Stimulated activated CD4-positive, alpha-beta T cell treated with anti-CD3 and anti-CD28 coated beads, TNF-alpha, amount 100 ng/mL, for 1 hour (primary cell): ENCODE results near the gene FOXD1.
"Not testable (repeated sequence)": the region's sequence is repeated elsewhere in the genome, so short reads cannot be mapped to it uniquely, and the experiment has no call there.

Experiments
- DNase-seq, 3 donors: peaks; one replicate each; pipeline ENCODE4 v3.0.0-alpha.2; 2020; ENCODE audit warnings: low read depth in 3 of 3, low spot score in 1 of 3

The FOXD1 gene

DNA sequence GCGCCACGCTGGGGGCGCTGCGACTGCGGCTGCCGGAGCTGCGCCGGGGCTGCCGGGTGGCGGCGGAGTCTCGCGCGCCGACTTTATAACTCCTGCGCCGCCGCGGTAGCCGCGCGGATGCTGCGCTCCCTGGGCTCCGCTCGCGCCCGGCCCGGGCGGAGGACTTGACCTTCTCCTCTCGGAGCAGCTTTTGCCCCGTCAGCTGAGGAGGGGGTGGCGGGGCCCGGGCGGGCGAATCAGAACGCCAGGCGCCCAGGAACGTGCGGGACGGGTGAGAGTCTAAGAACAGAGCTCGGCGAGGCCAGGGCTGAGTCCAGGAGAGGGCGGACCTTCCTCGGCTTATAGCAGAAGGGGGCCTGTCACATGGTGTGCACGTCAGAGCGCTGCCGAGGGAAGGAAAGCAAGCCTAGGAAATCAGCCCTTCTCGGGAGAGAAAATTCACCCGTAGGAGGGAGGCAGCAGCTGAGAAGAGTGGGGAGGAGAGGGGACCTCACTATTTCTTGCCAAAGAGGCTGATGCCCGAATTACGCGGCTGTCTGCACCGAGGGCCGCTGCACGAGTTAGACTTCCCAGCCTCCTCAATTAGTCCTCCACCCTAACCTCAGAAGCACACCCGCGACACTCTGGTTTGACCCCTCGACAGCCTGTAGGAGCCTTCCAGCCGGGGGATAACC lies at the start of gene FOXD1:
Gene FOXD1 (minus strand): TSS at position 315 of the 674 bp plus-strand sequence. CDS start 415 bp downstream, outside the sequence.
- peak in 1 of 3 donors; percentile 21 for DNase-seq

DNA sequence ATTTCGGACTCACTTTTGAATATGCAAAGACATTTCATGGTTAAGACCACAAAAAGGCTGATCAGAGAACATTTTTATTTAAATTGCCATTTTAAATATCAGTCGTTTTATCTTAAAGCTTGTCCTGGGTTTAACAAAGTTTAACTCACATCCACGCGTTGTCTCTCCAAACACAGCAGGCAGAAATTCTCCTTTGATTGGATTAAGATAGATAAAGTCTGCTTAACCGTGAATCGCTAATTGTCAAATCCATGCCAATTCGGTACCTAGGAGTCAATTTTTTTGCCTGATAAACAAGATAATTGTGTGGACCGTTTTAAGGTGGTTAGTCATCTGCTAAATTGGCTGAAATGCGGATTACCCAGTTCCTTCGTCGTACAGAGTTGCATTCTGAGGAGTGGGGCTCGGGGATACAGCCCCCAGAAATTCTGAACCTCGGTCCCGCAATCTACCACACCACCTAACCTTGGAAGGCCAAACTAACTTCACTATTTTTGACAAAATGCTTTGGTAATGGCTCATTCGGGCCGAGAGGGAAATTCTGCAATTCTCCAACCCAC lies 49.0 kb upstream of the FOXD1 start:
- no peak for DNase-seq

DNA sequence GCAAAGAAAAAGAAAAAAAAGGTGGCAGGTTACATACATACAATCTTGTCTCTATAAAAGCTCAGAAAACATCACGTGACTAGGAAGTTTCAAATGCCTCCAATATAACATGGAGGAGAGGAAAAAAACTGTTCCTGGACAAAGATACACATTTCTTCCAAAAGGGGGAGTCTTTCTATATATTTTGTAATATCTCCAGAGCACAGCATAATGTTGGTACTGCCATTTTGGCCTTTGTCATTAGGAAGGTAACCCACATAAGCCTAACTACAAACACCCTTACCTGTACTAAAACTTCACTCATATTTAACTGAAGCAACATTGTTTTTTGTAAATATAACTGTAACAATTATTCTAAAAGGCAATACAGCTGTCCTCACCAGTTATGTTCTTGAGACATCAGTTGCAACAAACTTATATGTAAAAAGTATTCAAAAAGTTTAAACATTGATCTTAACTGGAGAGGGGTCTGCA lies 48.4 kb upstream of the FOXD1 start:
- no peak for DNase-seq

DNA sequence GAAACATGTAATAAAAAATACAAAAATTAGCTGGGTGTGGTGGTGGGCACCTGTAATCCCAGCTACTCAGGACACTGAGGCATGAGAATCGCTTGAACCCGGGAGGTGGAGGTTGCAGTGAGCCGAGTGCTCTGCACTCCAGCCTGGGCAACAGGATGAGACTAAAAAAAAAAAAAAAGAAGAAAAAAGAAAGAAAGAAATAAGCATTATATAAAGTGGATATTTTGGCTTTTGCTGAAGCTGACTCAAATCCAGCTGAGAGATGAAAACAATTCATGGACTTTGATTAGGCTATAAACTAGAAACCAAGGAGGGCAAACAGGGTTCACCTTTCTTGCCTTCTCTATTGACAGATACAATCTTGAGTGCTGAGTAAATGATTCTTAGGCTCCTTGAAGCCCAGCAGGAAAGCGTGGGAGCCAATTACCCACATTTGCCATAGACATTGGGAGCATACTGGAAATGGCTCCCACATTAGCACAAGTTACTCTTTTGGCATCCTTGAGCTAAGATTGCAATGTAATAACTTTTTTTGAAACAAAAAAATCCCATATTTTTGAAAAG lies 47.3 kb upstream of the FOXD1 start:
- DNase-seq = no peak

DNA sequence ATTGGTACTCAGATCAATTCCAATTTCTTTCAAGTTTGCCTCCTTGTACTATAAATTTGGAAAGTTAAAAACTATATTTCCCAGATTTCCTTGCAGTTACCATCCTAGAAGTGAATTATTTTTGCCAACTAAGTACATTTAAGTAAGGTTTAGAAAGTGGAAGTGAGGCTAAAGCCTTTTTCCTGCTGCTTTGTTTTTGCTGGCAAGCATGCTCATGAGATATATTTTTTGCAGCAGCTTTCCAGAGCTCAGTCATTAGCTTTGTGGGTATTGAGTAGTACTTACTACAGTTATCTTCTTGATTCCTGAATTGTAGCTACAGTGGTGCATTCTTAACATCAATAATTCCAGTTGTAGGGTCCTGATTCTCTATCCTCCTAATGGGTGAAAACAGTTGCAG lies 46.1 kb upstream of the FOXD1 start:
- no peak for DNase-seq

- DNase-seq = no peak
Observed at GRCh38 chr5:73493421-73493820, 44.8 kb upstream of the FOXD1 start.

DNA sequence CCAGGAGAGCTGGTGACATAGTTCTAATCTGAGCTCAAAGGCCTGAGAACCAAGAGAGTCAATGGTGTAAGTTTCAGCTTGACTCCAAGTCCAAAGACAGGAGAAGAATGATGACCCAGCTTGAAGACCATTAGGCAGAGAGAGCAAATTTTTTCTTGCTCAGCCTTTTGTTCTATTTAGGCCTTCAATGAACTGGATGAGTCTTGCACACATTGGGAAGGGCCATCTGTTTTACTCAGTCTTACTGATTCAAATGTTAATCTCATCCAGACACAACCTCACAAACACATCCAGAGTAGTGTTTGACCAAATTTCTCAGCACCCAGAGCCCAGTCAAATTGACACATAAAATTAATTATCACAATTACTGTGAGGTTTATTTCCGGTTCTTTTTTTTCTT lies 42.6 kb upstream of the FOXD1 start:
- DNase-seq = no peak

- no peak for DNase-seq
Observed at GRCh38 chr5:73490088-73490487, 41.5 kb upstream of the FOXD1 start.

GRCh38 chr5:73488806-73489205 lies 40.2 kb upstream of the FOXD1 start:
- no peak for DNase-seq

- DNase-seq = no peak
Observed at GRCh38 chr5:73487815-73488214, 39.2 kb upstream of the FOXD1 start.

GRCh38 chr5:73487257-73487656 lies 38.7 kb upstream of the FOXD1 start:
- DNase-seq = not testable (repeated sequence)

DNA sequence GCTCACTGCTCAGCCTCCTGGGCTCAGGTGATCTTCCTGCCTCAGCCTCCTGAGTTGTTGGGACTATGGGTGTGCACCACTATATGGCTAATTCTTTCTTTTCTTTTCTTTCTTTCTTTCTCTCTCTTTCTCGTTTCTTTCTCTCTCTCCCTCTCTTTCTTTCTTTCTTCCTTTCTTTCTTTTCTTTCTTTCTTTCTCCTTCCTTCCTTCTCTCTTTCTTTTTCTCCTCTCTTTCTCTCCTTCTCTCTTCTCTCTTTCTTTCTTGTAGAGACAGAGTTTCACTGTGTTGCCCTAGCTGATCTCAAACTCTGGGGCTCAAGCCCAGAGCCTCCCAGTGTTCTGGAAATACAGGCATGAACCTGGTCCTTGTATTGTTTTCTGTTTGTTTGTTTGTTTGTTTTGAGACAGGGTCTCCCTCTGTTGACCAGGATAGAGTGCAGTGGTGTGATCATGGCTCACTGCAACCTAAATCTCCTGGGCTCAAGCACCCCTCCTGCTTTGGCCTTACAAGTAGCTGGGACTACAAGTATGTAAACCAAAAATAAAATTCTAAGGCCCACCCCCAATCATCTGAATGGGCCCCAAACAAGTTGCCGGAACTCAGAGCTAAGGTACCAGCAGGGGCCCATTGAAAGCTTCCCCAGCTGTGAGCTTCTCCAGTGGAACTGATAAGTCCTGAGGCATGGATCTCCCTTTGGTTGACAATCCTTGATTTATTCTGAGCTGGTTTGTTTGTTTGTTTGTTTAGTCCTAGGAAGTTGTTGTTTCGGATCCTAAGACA lies 37.7 kb upstream of the FOXD1 start:
- DNase-seq = no peak

DNA sequence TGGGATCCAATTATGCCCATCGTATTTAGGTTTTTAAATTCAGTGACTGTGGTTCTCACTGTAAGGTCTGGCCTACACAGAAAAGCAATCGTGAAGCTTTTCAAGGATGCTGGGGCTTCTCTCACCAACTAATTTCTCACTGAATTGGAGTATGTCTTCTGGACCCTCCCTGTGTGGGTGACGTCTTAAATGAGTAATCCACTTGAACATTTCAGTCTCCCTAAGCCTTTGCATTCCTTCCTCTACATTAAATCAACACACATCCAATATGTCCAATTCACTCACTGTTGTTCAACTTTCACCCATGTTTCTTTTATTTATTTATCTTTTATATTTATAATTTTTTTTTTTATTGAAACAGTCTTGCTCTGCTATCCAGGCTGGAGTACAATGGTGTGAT lies 37.1 kb upstream of the FOXD1 start:
- no peak for DNase-seq

GRCh38 chr5:73484511-73484910 lies 35.9 kb upstream of the FOXD1 start:
- DNase-seq = no peak

DNA sequence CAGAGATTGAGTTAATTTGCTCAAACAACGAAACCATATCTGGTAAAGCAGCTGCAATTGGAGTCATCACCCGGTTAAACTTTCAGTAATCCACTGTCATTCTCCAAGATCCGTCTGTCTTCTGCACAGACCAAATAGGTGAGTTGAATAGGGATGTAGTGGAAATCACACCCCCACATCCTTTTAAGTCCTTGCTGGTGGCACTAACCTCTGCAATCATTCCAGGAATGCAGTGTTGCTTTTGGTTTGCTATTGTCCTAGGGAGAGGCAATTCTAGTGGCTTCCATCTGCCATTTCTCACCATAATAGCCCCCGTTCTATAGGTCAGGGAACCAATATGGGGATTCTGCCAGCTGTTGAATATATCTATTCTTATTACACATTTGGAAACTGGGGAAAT lies 35.1 kb upstream of the FOXD1 start:
- no peak for DNase-seq

DNA sequence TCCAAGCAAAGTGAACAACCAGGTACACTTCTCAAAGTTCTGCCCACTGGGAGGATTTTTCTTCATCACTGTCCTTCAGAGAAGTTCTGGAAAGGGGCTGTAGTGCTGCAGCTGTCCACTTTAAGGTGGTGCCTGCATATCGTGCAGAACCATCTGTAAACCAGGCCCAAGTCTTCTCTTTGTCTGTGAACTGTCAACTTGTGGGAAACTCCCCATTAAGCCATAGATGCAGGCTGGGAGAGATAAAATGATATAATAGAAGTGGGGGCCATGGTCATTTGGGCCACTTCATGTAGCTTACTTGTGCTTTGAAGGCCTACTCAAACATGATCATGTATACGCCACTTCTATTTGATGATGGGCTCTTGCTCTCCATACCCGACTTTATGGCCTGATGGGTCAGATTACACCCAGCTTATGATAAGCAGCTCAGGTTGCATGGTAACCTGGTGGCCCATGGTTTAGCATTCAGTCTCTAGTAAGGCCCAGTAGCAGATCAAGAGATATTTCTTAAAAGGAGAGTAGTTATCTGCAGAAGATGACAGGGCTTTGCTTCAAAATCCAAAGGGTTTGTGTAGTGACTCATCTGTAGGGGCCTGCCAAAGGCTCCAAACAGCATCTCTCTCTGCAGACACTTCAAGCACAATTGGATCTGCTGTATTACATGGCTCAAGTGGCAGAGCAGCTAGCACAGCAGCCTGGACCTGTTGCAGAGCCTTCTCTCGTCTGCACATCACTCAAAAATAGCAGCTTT lies 34.0 kb upstream of the FOXD1 start:
- DNase-seq = no peak

GRCh38 chr5:73480500-73480899 lies 31.9 kb upstream of the FOXD1 start:
- DNase-seq = no peak

DNA sequence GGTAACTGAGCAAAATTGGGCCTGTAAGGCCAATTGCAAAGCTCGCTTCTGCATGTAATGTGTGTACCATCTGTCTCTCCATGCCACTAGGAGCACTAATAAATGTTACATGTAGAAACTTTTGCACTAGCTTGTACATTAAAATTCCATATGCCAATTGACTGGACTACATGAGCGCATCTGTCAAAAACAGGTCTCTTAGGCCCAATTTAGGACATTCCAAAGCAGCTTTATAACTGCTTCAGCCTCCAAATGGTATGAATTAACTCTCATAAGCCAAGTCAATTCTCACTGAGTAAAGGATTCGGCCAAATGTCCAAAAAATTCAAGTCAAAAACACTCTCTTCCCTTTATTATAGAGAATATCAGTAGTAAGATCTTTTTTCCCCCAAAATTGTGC lies 23.5 kb upstream of the FOXD1 start:
- no peak for DNase-seq

DNA sequence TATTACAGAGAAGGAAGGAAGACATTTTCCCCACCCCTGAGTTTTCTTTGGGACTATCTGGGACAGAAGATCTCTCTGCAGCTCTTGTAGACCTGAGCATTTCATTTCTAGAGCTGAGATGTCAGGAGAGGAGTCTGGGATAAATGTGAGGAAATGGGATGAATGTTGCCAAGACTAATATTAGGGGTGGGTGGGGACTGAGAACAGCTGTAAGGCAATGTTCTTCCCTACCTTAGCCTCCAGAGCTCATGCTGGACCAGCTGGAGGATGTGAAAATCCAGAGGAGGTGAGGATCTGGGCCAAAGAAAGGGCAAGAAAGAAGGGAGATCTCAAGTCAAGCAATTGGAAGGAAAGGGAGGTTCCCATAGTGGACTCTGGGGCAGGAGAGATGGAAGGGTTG lies 23.1 kb upstream of the FOXD1 start:
- no peak for DNase-seq

- no peak for DNase-seq
Observed at GRCh38 chr5:73469878-73470277, 21.3 kb upstream of the FOXD1 start.

GRCh38 chr5:73468638-73469037 lies 20.1 kb upstream of the FOXD1 start:
- DNase-seq = not testable (repeated sequence)
